Measurements from ENCODE around the gene BNIP5. TPM values are rescaled to one million over a fixed set of nuclear protein-coding genes. Genes with fewer than 3 reads are reported as not detected.

BNIP5 gene
- not detected in 2 replicates for total RNA-seq

DNA sequence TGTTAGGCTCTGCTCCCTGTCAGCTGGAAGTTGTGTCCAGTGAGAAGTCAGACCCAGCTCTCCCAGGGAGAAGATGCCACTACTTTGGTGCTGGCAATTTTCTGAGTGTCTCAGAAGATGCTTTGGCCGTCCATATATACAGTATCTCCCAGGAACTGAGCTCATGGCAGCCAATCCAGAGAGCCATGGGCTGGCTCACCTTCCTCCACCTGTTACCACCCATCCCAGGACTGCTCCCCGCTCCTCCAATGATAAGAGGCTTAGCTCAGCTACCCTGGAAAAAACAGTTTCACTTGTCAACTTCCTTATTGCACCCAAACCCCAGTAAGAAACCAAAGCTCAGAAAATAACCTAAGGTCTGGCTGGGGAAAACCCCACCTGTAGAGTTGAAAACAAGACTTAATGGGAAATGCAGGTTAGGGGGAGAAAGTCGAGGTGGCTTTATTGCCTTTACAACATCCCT, at the start of gene BNIP5:
Gene BNIP5, minus strand, starts transcription at position 110 of the 463 bp plus-strand sequence. CDS start 6,198 bp downstream, outside the sequence.
- DNase-seq (ENCODE audit: low read depth in 2 of 2) = no peak

GRCh38 chr6:36384095-36384494, 47.4 kb upstream of the BNIP5 start:
- no peak for DNase-seq (ENCODE audit: low read depth in 2 of 2)

DNA sequence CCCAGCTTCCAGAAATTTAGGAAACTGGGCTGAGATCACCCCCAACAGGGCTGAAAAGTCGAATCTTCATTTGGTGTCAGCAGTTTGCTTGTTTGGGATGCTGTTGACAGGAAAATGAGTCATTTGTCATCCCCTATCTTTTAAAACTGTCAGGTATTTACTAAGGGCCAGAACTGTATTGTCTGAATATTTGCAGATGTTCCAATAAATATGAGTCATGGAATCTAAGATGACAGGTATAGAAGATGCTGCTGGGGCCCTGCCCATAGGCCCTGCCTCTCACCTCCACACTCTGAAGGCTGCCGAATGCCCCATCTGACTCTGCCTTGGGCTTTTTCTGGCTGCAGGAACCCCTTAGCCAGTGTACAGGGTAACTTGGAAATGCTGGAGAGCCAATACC, 46.9 kb upstream of the BNIP5 start:
- no peak for DNase-seq (ENCODE audit: low read depth in 2 of 2)

- DNase-seq (ENCODE audit: low read depth in 2 of 2) = no peak
Measured at GRCh38 chr6:36382976-36383375, 46.3 kb upstream of the BNIP5 start.

GRCh38 chr6:36381502-36382389, 45.1 kb upstream of the BNIP5 start:
- no peak for DNase-seq (ENCODE audit: low read depth in 2 of 2)

DNA sequence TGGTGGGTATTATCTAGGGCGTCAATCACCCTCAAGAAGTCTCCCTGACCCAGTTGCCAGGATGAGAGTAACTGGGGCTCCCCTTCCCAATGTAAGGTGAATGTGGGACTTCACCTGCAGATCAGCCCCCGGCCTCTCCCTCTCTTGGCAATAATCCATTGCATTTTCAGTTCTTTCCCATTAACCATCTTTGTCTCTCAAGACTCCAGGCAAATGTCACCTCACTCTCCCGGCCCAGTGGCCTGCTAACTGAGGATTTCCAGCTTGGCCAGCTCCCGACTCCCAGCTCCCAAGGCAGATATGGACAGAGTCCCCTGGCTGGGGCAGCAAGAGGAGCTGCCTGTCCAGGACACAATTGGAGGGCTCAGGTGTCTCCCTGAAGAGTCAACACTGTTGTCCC, 43.5 kb upstream of the BNIP5 start:
- no peak for DNase-seq (ENCODE audit: low read depth in 2 of 2)

GRCh38 chr6:36378936-36379335, 42.2 kb upstream of the BNIP5 start:
- DNase-seq (ENCODE audit: low read depth in 2 of 2) = no peak

DNA sequence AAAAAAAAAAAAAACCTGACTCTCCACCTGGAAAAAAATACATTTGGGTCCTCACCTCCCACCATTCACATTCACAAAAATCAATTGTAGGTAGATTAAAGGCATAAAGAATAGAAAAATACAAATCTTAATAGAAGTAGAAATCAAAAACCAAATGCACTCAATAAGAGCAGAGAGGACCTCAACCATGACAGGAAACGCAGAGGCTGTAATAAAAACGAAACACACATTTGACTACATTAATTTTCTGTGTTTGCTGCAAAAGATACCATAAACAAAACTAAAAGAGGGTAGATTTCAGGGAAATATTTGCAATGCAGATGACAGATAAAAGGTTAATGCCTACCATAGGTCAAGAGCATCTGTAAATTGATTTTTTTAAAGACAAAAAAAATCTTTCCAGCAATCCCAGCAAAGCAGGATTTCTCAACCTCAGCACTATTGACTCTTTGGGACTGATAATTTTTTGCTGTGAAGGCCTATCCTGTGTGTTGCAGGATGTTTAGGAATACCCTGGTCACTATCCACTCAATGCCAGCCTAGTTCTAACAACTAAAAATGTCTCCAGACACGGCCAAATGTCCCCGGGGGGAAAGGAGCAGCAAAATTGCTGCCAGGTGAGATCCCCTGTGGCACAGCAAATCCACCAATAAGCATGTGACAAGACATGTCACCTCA, 41.7 kb upstream of the BNIP5 start:
- no peak for DNase-seq (ENCODE audit: low read depth in 2 of 2)

DNA sequence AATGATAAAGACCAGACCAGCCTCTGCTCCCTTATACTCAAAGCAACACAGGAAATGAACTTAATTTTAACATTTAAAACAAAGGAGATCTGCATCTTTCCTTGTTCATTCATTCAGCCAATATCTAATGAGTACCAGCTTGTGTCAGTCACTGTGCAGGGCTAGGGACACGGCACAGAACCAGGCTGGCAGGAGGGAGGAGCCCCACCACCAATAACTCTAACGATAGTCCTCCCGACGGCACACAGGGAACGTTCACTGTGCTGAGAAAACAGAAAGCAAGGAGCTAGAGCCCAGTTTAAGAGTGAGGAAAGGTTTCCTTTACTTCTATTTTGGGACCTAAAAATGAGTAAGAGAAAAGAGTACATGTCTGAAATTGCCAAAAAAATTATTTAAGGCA, 40.9 kb upstream of the BNIP5 start:
- DNase-seq (ENCODE audit: low read depth in 2 of 2) = no peak

DNA sequence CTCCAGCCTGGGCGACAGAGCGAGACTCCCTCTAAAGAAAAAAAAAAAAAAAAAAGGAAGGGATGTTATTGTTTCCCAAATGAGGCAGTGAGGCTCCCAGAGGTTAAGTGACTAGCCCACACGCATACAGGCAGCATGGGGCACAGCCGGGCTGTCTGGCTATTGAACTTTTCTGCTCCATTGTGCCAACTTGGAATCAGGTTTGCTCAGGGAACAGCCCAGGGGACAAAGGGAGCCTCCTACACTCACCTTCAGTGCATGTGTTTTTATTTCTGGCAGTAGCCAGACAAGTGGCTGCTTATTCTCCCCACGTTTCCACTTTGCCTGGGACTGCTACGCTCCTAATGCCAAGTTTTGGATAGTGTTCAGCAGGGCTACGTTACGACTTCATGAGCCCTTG, 40.1 kb upstream of the BNIP5 start:
- no peak for DNase-seq (ENCODE audit: low read depth in 2 of 2)

- no peak for DNase-seq (ENCODE audit: low read depth in 2 of 2)
Measured at GRCh38 chr6:36376183-36376582, 39.5 kb upstream of the BNIP5 start.

DNA sequence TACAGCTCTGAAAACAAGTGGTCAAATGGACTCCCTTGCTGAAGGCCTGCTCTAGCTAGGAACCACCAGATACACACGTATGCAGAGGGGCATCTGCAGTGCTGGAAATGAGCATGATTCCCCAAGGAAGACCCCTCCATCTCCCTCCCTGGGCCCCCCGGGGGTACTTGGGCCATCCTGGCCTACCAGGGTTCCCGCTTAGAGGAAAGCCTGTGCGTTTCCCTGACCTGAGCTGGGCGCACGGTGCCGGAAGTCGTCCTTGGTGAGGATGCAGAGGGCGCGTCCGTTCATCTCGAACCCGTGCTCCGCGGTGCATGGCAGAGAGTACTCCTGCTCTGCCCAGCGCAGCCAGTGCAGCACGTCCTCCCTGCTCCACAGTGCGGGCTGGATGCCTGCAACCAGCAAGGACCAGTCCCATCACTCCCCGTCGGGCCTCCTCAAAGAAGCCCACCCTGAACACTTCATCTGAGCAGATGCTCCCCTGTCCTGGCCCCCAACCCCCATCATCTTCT, 39.0 kb upstream of the BNIP5 start:
- no peak for DNase-seq (ENCODE audit: low read depth in 2 of 2)

DNA sequence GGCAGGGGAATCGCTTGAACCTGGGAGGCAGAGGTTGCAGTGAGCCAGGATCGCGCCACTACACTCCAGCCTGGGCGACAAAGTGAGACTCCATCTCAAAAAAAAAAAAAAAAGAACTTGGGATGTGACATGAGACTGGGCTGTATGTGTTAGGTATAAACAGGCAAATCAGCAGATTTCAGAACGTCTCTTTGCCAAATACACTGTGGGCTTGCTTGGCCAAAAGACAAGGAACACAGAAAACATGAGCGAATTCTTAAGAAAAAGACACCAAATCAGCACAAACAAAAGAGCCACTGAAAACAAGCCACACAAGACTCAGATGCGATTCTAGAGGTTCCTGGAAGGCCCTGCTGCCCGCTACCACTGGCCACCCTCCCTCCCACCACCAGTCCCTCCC, 38.3 kb upstream of the BNIP5 start:
- DNase-seq (ENCODE audit: low read depth in 2 of 2) = no peak

DNA sequence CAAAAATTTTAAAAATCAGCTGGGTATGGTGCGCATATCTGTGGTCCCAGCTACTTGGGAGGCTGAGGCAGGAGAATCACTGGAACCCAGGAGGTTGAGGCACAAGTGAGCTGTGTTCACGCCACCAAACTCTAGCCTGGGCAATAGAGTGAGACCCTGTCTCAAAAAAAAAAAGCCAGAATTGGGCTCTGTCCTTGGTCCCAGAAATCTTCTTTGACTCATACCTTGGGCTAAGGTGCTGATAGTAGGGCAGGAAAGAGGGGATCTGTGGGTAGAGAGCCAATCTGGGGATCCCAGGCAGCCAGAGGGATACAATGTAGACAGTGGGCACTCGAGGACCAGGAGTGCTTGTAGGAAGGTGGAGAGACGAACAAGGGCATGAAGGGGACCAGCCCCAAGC, 37.5 kb upstream of the BNIP5 start:
- no peak for DNase-seq (ENCODE audit: low read depth in 2 of 2)

- DNase-seq (ENCODE audit: low read depth in 2 of 2) = no peak
Measured at GRCh38 chr6:36373368-36374019, 36.8 kb upstream of the BNIP5 start.

DNA sequence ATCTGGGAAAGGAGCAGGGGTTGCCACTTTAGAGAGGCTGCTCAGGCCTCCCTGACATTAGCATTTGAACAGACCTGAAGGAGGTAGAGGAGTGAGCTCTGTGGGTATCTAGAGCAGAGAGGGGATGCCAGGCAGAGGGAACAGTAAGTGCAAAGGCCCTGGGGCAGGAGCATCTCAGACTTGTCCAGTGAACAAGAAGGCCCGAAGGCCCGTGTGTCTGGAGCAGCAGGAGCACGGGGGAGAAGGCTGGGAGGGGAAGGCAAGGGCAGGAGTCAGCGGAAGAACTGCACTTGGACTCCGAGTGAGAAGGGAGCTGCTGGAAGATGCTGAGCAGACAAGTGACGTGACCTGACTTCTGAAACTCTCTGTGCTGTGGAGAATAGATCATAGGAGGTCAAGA, 35.4 kb upstream of the BNIP5 start:
- DNase-seq (ENCODE audit: low read depth in 2 of 2) = no peak

GRCh38 chr6:36371211-36371610, 34.5 kb upstream of the BNIP5 start:
- DNase-seq (ENCODE audit: low read depth in 2 of 2) = no peak

- no peak for DNase-seq (ENCODE audit: low read depth in 2 of 2)
Measured at GRCh38 chr6:36370638-36371037, 34.0 kb upstream of the BNIP5 start.

DNA sequence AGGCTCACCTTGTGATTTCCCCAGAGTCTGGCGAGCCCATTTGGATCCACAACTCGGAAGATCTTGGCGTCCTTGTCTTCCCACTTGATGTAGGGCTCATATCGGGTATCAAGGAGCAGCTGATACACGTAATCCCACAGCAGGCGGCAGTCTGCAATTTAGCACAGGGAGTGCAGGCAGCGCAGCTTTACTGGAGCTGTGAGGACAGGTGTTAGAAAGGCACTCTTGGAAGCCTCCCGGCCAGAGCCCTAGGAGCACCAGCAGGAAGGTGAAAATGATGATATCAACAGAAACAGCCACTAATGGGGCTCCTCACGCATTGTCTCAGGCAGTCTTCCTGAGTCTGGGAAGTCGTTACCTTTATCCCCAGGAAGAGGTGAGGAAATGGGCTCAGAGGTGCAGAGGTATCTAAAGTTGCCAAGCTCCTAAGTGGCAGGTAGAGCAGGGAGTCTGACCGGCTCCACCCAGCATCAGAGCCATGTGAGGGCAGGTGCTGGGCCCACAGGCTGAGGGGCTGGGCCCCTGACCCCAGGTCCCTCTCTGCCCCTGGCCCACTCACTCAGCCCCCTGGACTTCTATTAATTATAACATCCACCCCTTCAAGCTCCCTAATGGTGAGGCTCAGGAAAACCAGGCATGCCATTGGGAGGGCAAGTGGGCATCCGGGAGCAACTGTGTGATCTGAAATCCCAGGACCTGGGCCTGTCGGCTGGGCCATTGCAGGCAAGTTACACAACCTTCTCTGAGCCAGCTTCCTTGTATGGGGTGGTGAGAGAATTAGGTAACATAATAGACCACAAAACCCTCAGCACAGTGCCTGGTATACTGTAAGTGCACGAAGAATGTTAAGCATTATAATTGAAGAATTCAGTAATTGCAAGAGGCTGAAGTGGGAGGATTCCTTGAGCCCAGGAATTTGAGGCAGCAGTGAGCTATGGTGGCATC, 32.5 kb upstream of the BNIP5 start:
- DNase-seq (ENCODE audit: low read depth in 2 of 2) = no peak

DNA sequence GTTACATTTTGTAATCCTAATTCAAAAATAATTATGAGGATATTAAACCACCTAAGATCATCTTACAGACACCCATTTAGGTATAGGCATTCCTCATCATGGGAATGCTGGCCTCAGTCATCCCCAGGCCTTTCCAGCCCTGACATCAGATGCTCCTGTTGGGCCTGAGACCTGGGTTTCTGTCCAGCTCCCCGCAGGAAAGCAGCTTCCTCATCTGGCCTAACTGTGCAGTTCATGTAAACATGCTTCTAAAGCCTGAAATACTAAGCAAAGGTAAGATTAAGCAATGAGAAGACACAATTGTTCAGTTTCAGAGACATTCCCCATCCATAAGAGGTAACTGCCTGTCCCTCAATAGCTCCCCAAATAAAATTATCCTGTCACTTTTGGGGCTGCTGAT, 31.7 kb upstream of the BNIP5 start:
- DNase-seq (ENCODE audit: low read depth in 2 of 2) = no peak

GRCh38 chr6:36367743-36368142, 31.1 kb upstream of the BNIP5 start:
- DNase-seq (ENCODE audit: low read depth in 2 of 2) = no peak

Data from dermis microvascular lymphatic vessel endothelial cell (primary cell).